Measurements from ENCODE around the gene DCD. TPM values are rescaled to one million over a fixed set of nuclear protein-coding genes. Genes with fewer than 3 reads are reported as not detected.

Gene DCD
- total and polyA plus RNA-seq, 10 of the 15 experiments (the other 5 are each of a cell fraction or from before 2014, with no cell fraction given): not detected

- in situ Hi-C loops (cut with MboI): no loop called here
- Histone ChIP-seq H2AFZ (ENCODE audit: control insufficient read depth, low read depth, low read length) (no peak overlapping the region), H4K20me1 (ENCODE audit: control insufficient read depth, insufficient read depth) (no peaks in the 10 kb centered on the region), H3K4me1 (ENCODE audit: control insufficient read depth, insufficient read depth, low read length) (no peaks in the 10 kb centered on the region), H3K27ac (ENCODE audit: control insufficient read depth, insufficient read depth) (no peak overlapping the region), H3K4me3 (no peak overlapping the region), H3K36me3 (ENCODE audit: control insufficient read depth in 2 of 2, insufficient read depth in 2 of 2, low read length in 1 of 2) (no peaks in the 10 kb centered on the region), H3K9me3 (replicated peaks; ENCODE audit: control insufficient read depth, insufficient read depth, low read length) (no peaks in the 10 kb centered on the region), H3K9ac (ENCODE audit: control insufficient read depth, insufficient read depth, low read length) (no peak overlapping the region), H3K79me2 (ENCODE audit: control insufficient read depth, insufficient read depth, low read length) (no peaks in the 10 kb centered on the region), H3K4me2 (ENCODE audit: control insufficient read depth, insufficient read depth) (no peak overlapping the region), H3K27me3 (replicated peaks in 1 of 2; ENCODE audit: control insufficient read depth in 2 of 2, insufficient read depth in 2 of 2, low read length in 1 of 2) (peaks cover 0 to 10% of the 10 kb centered on the region in 2 experiments; a peak in 2 of 4 replicates)
- RAD21 ChIA-PET (ENCODE audit: unreplicated experiment): no interaction called here
- TF ChIP-seq ZNF24 (IDR thresholded peaks at IDR 0.05) (no peak), ZZZ3 (IDR thresholded peaks at IDR 0.05; ENCODE audit: control insufficient read depth, insufficient read length, low read depth) (no peak), NR2C2 (IDR thresholded peaks at IDR 0.05; ENCODE audit: borderline replicate concordance, control insufficient read depth, insufficient read length, low read depth) (no peak), IRF3 (IDR thresholded peaks at IDR 0.05) (no peak), CBX3 (IDR thresholded peaks at IDR 0.05; ENCODE audit: borderline replicate concordance, low read depth) (no peak), MYC (IDR thresholded peaks at IDR 0.05; ENCODE audit: insufficient read depth, insufficient read length, insufficient replicate concordance, low read length, severe bottlenecking) (no peak)
- POLR2A ChIA-PET: no interaction called here
- SMC1A ChIA-PET (ENCODE audit: uncharacterized antibody, unreplicated experiment): no interaction called here
- BruUV-seq (replicated peaks): no TSS peak
- WGBS (ENCODE audit: insufficient coverage, insufficient replicate concordance, low lambda C conversion rate, missing lambda C conversion rate): 33% methylated on average over 8 of the region's 8 CpGs
- CTCF ChIA-PET: interaction anchor here (0.6 to 1.0 kb wide), 3 partner anchors 9 to 360 kb away, joined by 3 read pairs; no protein-coding TSS in a partner anchor
- intact Hi-C loops (cut with micrococcal nuclease; ENCODE audit: unreplicated experiment): no loop called here
- FAIRE-seq: no peak
- no peak for DNase-seq (ENCODE audit: low read depth, low spot score)
- ATAC-seq: no peak
Measured at GRCh38 chr12:54689034-54689372, 40.8 kb upstream of the DCD start.
